GM19025 (cell line): ENCODE measurements around the gene MRPL53.
"Not testable (repeated sequence)": the region's sequence is repeated elsewhere in the genome, so short reads cannot be mapped to it uniquely, and the experiment has no call there.

Experiments
- ATAC-seq: cut with Tn5 transposase; IDR thresholded peaks from one replicate; pipeline ENCODE4 v1.9.1; 2021; ENCODE audit warnings: mild to moderate bottlenecking, low read depth, moderate library complexity; ENCODE audit not compliant: unreplicated experiment

Gene MRPL53

GRCh38 chr2:74457129-74457548 is 15.3 kb downstream of the MRPL53 start:
- ATAC-seq, result no peak

- peak; percentile 33 for ATAC-seq
Observed at GRCh38 chr2:74454654-74455511, 17.6 kb downstream of the MRPL53 start, which contains the start of gene INO80B. Gene INO80B, plus strand, starts transcription at chr2:74455087. Its CDS starts 30 bp downstream, at chr2:74455117.

- ATAC-seq, result no peak
Observed at GRCh38 chr2:74450570-74451190, 21.8 kb downstream of the MRPL53 start.

- no peak for ATAC-seq
Observed at GRCh38 chr2:74448771-74449170, 23.7 kb downstream of the MRPL53 start.

GRCh38 chr2:74447230-74447999 is 25.1 kb downstream of the MRPL53 start:
- no peak for ATAC-seq

- no peak for ATAC-seq
Observed at GRCh38 chr2:74444498-74445318, 27.8 kb downstream of the MRPL53 start.

- ATAC-seq, result not testable (repeated sequence)
Observed at GRCh38 chr2:74442483-74443297, 29.8 kb downstream of the MRPL53 start.

- ATAC-seq, result peak; percentile 36
Observed at GRCh38 chr2:74441690-74442482, 30.6 kb downstream of the MRPL53 start, which contains the start of gene RTKN. Gene RTKN, minus strand, starts transcription at chr2:74441937. Its CDS starts 121 bp downstream, at chr2:74441816.

- ATAC-seq, result no peak
Observed at GRCh38 chr2:74441170-74441689, 31.2 kb downstream of the MRPL53 start.

- ATAC-seq, result peak; percentile 87
Observed at GRCh38 chr2:74440378-74441169, 31.9 kb downstream of the MRPL53 start.

- ATAC-seq, result no peak
Observed at GRCh38 chr2:74439803-74440377, 32.6 kb downstream of the MRPL53 start.

- ATAC-seq, result no peak
Observed at GRCh38 chr2:74439373-74439772, 33.1 kb downstream of the MRPL53 start.

GRCh38 chr2:74438248-74438647 is 34.2 kb downstream of the MRPL53 start:
- no peak for ATAC-seq

GRCh38 chr2:74436848-74437695 is 35.4 kb downstream of the MRPL53 start:
- ATAC-seq, result no peak

- no peak for ATAC-seq
Observed at GRCh38 chr2:74436111-74436805, 36.2 kb downstream of the MRPL53 start.

GRCh38 chr2:74430502-74430901 is 42.0 kb downstream of the MRPL53 start:
- ATAC-seq, result no peak
